ENCODE measurements around the gene KLRC4.
"Not testable (repeated sequence)": the region's sequence is repeated elsewhere in the genome, so short reads cannot be mapped to it uniquely, and the experiment has no call there.

Gene KLRC4

GRCh38 chr12:10409392-10409791, at the start of gene KLRC4:
KLRC4 (minus strand) TSS chr12:10409757; CDS start chr12:10409575, 182 bp downstream.
- FAIRE-seq = no peak

GRCh38 chr12:10457760-10458159, 48.2 kb upstream of the KLRC4 start:
- FAIRE-seq = no peak

- FAIRE-seq = no peak
Observed at GRCh38 chr12:10456856-10457255, 47.3 kb upstream of the KLRC4 start.

GRCh38 chr12:10455766-10456165, 46.2 kb upstream of the KLRC4 start:
- peak; percentile 3 for FAIRE-seq

GRCh38 chr12:10454531-10454930, 45.0 kb upstream of the KLRC4 start:
- FAIRE-seq = no peak

GRCh38 chr12:10453156-10453555, 43.6 kb upstream of the KLRC4 start, which contains the start of gene KLRC1:
KLRC1 (minus strand) TSS chr12:10453377; CDS start chr12:10451156, 2,221 bp downstream.
- no peak for FAIRE-seq

GRCh38 chr12:10448236-10448635, 38.7 kb upstream of the KLRC4 start:
- FAIRE-seq = no peak

- not testable (repeated sequence) for FAIRE-seq
Observed at GRCh38 chr12:10446052-10446451, 36.5 kb upstream of the KLRC4 start.

- FAIRE-seq = not testable (repeated sequence)
Observed at GRCh38 chr12:10441144-10441543, 31.6 kb upstream of the KLRC4 start.

- peak; percentile 47 for FAIRE-seq
Observed at GRCh38 chr12:10439608-10440274, 30.2 kb upstream of the KLRC4 start.

- not testable (repeated sequence) for FAIRE-seq
Observed at GRCh38 chr12:10437601-10438000, 28.0 kb upstream of the KLRC4 start.

- FAIRE-seq = not testable (repeated sequence)
Observed at GRCh38 chr12:10435816-10436215, 26.3 kb upstream of the KLRC4 start, which contains the start of gene KLRC2. KLRC2 (minus strand) TSS chr12:10436010; CDS start chr12:10435986, 24 bp downstream.

- FAIRE-seq = not testable (repeated sequence)
Observed at GRCh38 chr12:10430623-10431022, 21.1 kb upstream of the KLRC4 start.

- not testable (repeated sequence) for FAIRE-seq
Observed at GRCh38 chr12:10425938-10426337, 16.4 kb upstream of the KLRC4 start.

- FAIRE-seq = not testable (repeated sequence)
Observed at GRCh38 chr12:10424260-10424899, 14.8 kb upstream of the KLRC4 start.

- not testable (repeated sequence) for FAIRE-seq
Observed at GRCh38 chr12:10422159-10422558, 12.6 kb upstream of the KLRC4 start.

GRCh38 chr12:10420334-10420733, 10.8 kb upstream of the KLRC4 start, which contains the start of gene KLRC3:
KLRC3 (minus strand) TSS chr12:10420595; CDS start chr12:10420550, 45 bp downstream.
- not testable (repeated sequence) for FAIRE-seq

- no peak for FAIRE-seq
Observed at GRCh38 chr12:10408842-10409241, 715 bp downstream of the KLRC4 start.

- FAIRE-seq = no peak
Observed at GRCh38 chr12:10406725-10407124, 2.8 kb downstream of the KLRC4 start.

GRCh38 chr12:10405294-10405693, 4.3 kb downstream of the KLRC4 start:
- FAIRE-seq = no peak

- no peak for FAIRE-seq
Observed at GRCh38 chr12:10404798-10405197, 4.8 kb downstream of the KLRC4 start.

- FAIRE-seq = no peak
Observed at GRCh38 chr12:10400829-10401228, 8.7 kb downstream of the KLRC4 start.

- no peak for FAIRE-seq
Observed at GRCh38 chr12:10398168-10398567, 11.4 kb downstream of the KLRC4 start.

- FAIRE-seq = no peak
Observed at GRCh38 chr12:10397296-10397695, 12.3 kb downstream of the KLRC4 start.

Measured in TTC549 (cell line).